K562 (cell line): ENCODE measurements around the gene RNF19B. TPM values are rescaled to one million over a fixed set of nuclear protein-coding genes. Genes with fewer than 3 reads are reported as not detected.

Experiments used
- ATAC-seq: fragments of 200-7000 bp; cut with Tn5 transposase; 3 replicates; pipeline ENCODE4 v1.9.1; 2020; ENCODE audit warnings: moderate library complexity
- BruUV-seq: library from RNA; stranded (reverse); fragments of 400-500 nt; replicated peaks from 2 replicates; lab custom pipeline; 2021; lab: Mats Ljungman, UMichigan
- CTCF ChIA-PET: fragments of 300-600 bp; formaldehyde crosslinking; extraction: SDS; loops from one replicate; lab custom pipeline; 2021; ENCODE audit warnings: low intra/inter-chr PET ratio; lab: Yijun Ruan, JAX
- POLR2A ChIA-PET: fragments of 300-600, 350-650 bp; sonication (Branson Sonifier 250); formaldehyde crosslinking; extraction: SDS; loops from one replicate; lab custom pipeline; 2021; ENCODE audit warnings: antibody characterized with exemption, inconsistent platforms; lab: Yijun Ruan, JAX
- DNase-seq, 4 experiments: peaks; one replicate each; pipeline versions ENCODE4 v3.0.0 to v3.0.0-alpha.2; 2011 to 2018; ENCODE audit warnings: low spot score in 3 of 4, mixed read lengths in 3 of 4; ENCODE audit errors: extremely low read depth in 1 of 4
- FAIRE-seq: peaks from 2 replicates; lab custom pipeline; 2011; peaks lifted over from hg19 to GRCh38; lab: Jason Lieb, UNC
- H2AFZ ChIP-seq: 2 replicates; pipeline ENCODE4 v1.6.0; 2011; ENCODE audit warnings: low read depth, low read length, control low read depth, inconsistent platforms
- H3K27ac ChIP-seq: fragments of 200-600 bp; 3 replicates; pipeline ENCODE4 v1.8.0; 2011; ENCODE audit warnings: low read depth, mild to moderate bottlenecking, control low read depth, inconsistent platforms, low read length, moderate library complexity, mixed read lengths; ENCODE audit errors: extremely low read depth
- H3K27me3 ChIP-seq, 2 experiments: fragments of 300-600 bp in 1 of 2; 2 replicates in 1 of 2; 3 replicates in 1 of 2; pipeline versions ENCODE4 v1.6.0 to v1.8.0; 2011; ENCODE audit warnings: inconsistent platforms in 2 of 2, low read length in 2 of 2, mild to moderate bottlenecking in 1 of 2, mixed read lengths in 1 of 2, moderate library complexity in 1 of 2; ENCODE audit not compliant: control insufficient read depth in 2 of 2, insufficient read depth in 2 of 2
- H3K36me3 ChIP-seq: fragments of 300-600 bp; 3 replicates; pipeline ENCODE4 v1.8.0; 2011; ENCODE audit warnings: mild to moderate bottlenecking, low read length, inconsistent platforms; ENCODE audit not compliant: control insufficient read depth, insufficient read depth
- H3K4me1 ChIP-seq, 2 experiments: fragments of 200-600 bp in 1 of 2; replicated peaks in 1 of 2; 2 replicates in 1 of 2; 3 replicates in 1 of 2; pipeline versions ENCODE4 v1.5.1 to v1.8.0; 2011; ENCODE audit warnings: inconsistent platforms in 2 of 2, low read length in 2 of 2, mild to moderate bottlenecking in 1 of 2, mixed read lengths in 1 of 2, moderate library complexity in 1 of 2; ENCODE audit not compliant: control insufficient read depth in 2 of 2, insufficient read depth in 2 of 2
- H3K4me2 ChIP-seq: 2 replicates; pipeline ENCODE4 v1.6.1; 2011; ENCODE audit warnings: low read length, control low read depth, inconsistent platforms, mixed read lengths; ENCODE audit not compliant: insufficient read depth
- H3K4me3 ChIP-seq: fragments of 200-600 bp; sonication (generic), shearing (Covaris generic); 2 replicates; pipeline ENCODE4 v1.5.1; 2016; ENCODE audit warnings: control low read depth, inconsistent platforms
- H3K79me2 ChIP-seq: fragments of 200-600 bp; 3 replicates; pipeline ENCODE4 v1.8.0; 2011; ENCODE audit warnings: low read length, inconsistent platforms; ENCODE audit not compliant: control insufficient read depth, insufficient read depth
- H3K9ac ChIP-seq, 2 experiments: 2 replicates each; pipeline versions ENCODE4 v1.6.0 to v1.6.1; 2011; ENCODE audit warnings: low read depth in 2 of 2, low read length in 2 of 2, control low read depth in 1 of 2, inconsistent platforms in 1 of 2, mild to moderate bottlenecking in 1 of 2, mixed read lengths in 1 of 2; ENCODE audit not compliant: insufficient read depth in 1 of 2
- H3K9me1 ChIP-seq: one replicate; pipeline ENCODE4 v1.6.0; 2011; ENCODE audit warnings: inconsistent platforms, mild to moderate bottlenecking, low read length, moderate library complexity; ENCODE audit not compliant: control insufficient read depth, insufficient read depth
- H3K9me3 ChIP-seq: replicated peaks from 2 replicates; pipeline ENCODE4 v1.5.1; 2011; ENCODE audit warnings: low read depth, low read length, inconsistent platforms; ENCODE audit not compliant: control insufficient read depth, insufficient read depth
- H4K20me1 ChIP-seq: replicated peaks from 2 replicates; pipeline ENCODE4 v1.6.1; 2011; ENCODE audit warnings: low read length, inconsistent platforms, mixed read lengths; ENCODE audit not compliant: control insufficient read depth, insufficient read depth
- ATF1 ChIP-seq, 2 experiments: fragments of 450-650 bp in 1 of 2; IDR thresholded peaks; 2 replicates each; pipeline ENCODE4 v1.6.1; 2016; ENCODE audit warnings: missing compliant biosample characterization in 1 of 2, missing genetic modification characterization in 1 of 2
- ATF4 ChIP-seq: fragments of 450-650 bp; formaldehyde crosslinking; IDR thresholded peaks from 2 replicates; pipeline ENCODE4 v1.4.0; 2022; ENCODE audit warnings: mild to moderate bottlenecking, moderate library complexity
- ATF6 ChIP-seq: sonication (generic); formaldehyde crosslinking; IDR thresholded peaks from 2 replicates; pipeline ENCODE4 v1.4.0; 2020; ENCODE audit warnings: mild to moderate bottlenecking, missing genetic modification reagents
- E2F6 ChIP-seq, 2 experiments: IDR thresholded peaks; 2 replicates each; pipeline ENCODE4 v1.6.1; 2011; ENCODE audit warnings: borderline replicate concordance in 1 of 2, control low read depth in 1 of 2, low read depth in 1 of 2, low read length in 1 of 2, mild to moderate bottlenecking in 1 of 2, mixed read lengths in 1 of 2, moderate library complexity in 1 of 2; ENCODE audit not compliant: insufficient read depth in 1 of 2, insufficient read length in 1 of 2, poor library complexity in 1 of 2, severe bottlenecking in 1 of 2; ENCODE audit errors: extremely low read depth in 1 of 2
- MNT ChIP-seq, 2 experiments: fragments of 450-650 bp; conservative IDR thresholded peaks; 2 replicates each; pipeline ENCODE4 v1.6.1; 2017; ENCODE audit warnings: mild to moderate bottlenecking in 2 of 2, moderate library complexity in 2 of 2
- STAT5B ChIP-seq: fragments of 250-450 bp; sonication (Bioruptor Pico); IDR thresholded peaks from 2 replicates; pipeline ENCODE4 v1.8.0; 2021; ENCODE audit warnings: mild to moderate bottlenecking, inconsistent platforms
- XRCC4 ChIP-seq: IDR thresholded peaks from one replicate; pipeline ENCODE4 v1.6.1; 2011; ENCODE audit not compliant: insufficient read depth, insufficient read length; ENCODE audit errors: extremely low read depth
- WGBS: fragments of 100-300 bp; shearing (Covaris generic); methylation state at CpG from one replicate; pipeline ENCODE4 v1.1.6; 2016; ENCODE audit warnings: low coverage, mixed read lengths; ENCODE audit not compliant: insufficient coverage; ENCODE audit errors: missing lambda C conversion rate; 5-methylcytosine and 5-hydroxymethylcytosine counted together
- in situ Hi-C: fragments of 300-500 bp; cut with MboI; formaldehyde crosslinking; loops from 4 replicates; pipeline ENCODE4 v1.15.0; 2018; ENCODE audit warnings: inconsistent platforms, mixed read lengths
- intact Hi-C: fragments of 100-400 bp; cut with micrococcal nuclease; formaldehyde crosslinking; loops from 2 replicates; pipeline ENCODE4 v1.14.2; 2022
- polyA plus RNA-seq, 8 experiments: library from polyadenylated mRNA; depleted of rRNA in 4 of 8; stranded (reverse) in 5 of 8; unstranded in 3 of 8; fragments of >200 nt; fragmentation: Nextera tagmentation in 2 of 8; fragmentation: Illumina TruSeq in 1 of 8; extraction: Ambion mirVana in 2 of 8; extraction: Trizol in 1 of 8; gene quantifications; 2 replicates each; pipeline versions ENCODE4 v1.2.1 to v1.2.3, GENCODE V29; 2011 to 2014; ENCODE audit warnings: inconsistent platforms in 1 of 8, missing spikeins in 1 of 8
- total RNA-seq, 7 experiments: library from RNA; depleted of rRNA in 6 of 7; stranded (reverse); fragments of >200 nt in 6 of 7; fragmentation: Illumina TruSeq in 2 of 7; extraction: Trizol in 2 of 7; gene quantifications; 2 replicates each; pipeline versions ENCODE4 v1.2.1 to v1.2.3, GENCODE V29; 2011 to 2021; ENCODE audit warnings: low replicate concordance in 1 of 7

The RNF19B gene
- total and polyA plus RNA-seq, 9 of the 15 experiments (the other 6 are each of a cell fraction or from before 2014, with no cell fraction given): 2.6 to 14.9 (median 10.1) TPM

GRCh38 chr1:32928715-32929114 lies 35.9 kb downstream of the RNF19B start (continued):
- TF ChIP-seq STAT5B: no peak
- no peak for TF ChIP-seq MNT (conservative IDR thresholded peaks at IDR 0.05)
- no peak for TF ChIP-seq ATF1 (CRISPR knock-in tag; IDR thresholded peaks at IDR 0.05)
- no peak for TF ChIP-seq ATF1 (tag; IDR thresholded peaks at IDR 0.05)
- TF ChIP-seq XRCC4: no peak

GRCh38 chr1:32928285-32928684 lies 36.3 kb downstream of the RNF19B start:
- no TSS peak for BruUV-seq
- no peaks in the 10 kb centered on the region for H3K9me3 ChIP-seq
- no peaks in the 10 kb centered on the region for H3K9me1 ChIP-seq
- CTCF ChIA-PET: no interaction called here
- ATAC-seq (no peak), FAIRE-seq (no peak), DNase-seq (no peak)
- WGBS: 50% methylated on average over 2 of the region's 2 CpGs
- no peaks in the 10 kb centered on the region for H3K79me2 ChIP-seq
- H3K27me3 ChIP-seq: peaks cover 31 to 35% of the 10 kb centered on the region in 2 experiments
- in situ Hi-C loops: no loop called here
- H3K4me1 ChIP-seq: peaks cover 2 to 10% of the 10 kb centered on the region in 2 experiments; a peak in 2 of 5 replicates
- no peaks in the 10 kb centered on the region for H3K36me3 ChIP-seq
- TF ChIP-seq ATF4 (CRISPR knock-in tag) (no peak), E2F6 (IDR thresholded peaks at IDR 0.05; ENCODE audit: borderline replicate concordance in 1 of 2, extremely low read depth in 1 of 2, insufficient read depth in 1 of 2, insufficient read length in 1 of 2, low read depth in 1 of 2, low read length in 1 of 2, poor library complexity in 1 of 2, severe bottlenecking in 1 of 2) (no peak), ATF6 (CRISPR knock-in tag) (no peak)
- no peak overlapping the region for H3K4me2 ChIP-seq
- H3K9ac ChIP-seq: no peak overlapping the region
- H2AFZ ChIP-seq: no peak overlapping the region
- intact Hi-C loops: no loop called here
- POLR2A ChIA-PET: interaction anchor here (0.6 to 1.1 kb wide), 6 partner anchors 10 to 661 kb away, joined by 3 to 5 read pairs (median 4); no protein-coding TSS in a partner anchor
- H3K27ac ChIP-seq: no peak overlapping the region
- H3K4me3 ChIP-seq: no peak overlapping the region
- H4K20me1 ChIP-seq: no peaks in the 10 kb centered on the region
